Left ventricle myocardium superior (tissue), 1 donor: ENCODE data around the gene PLCL2. TPM values are rescaled to one million over a fixed set of nuclear protein-coding genes. Genes with fewer than 3 reads are reported as not detected.
"Not testable (repeated sequence)": the region's sequence is repeated elsewhere in the genome, so short reads cannot be mapped to it uniquely, and the experiment has no call there.

Experiments
- ATAC-seq: fragments of 200-7000 bp; cut with Tn5 transposase; one replicate; pipeline ENCODE4 v1.9.1; 2020; ENCODE audit warnings: mild to moderate bottlenecking, moderate library complexity
- DNase-seq: peaks from one replicate; pipeline ENCODE4 v3.0.0-alpha.2; 2020
- intact Hi-C: fragments of 100-400 bp; cut with micrococcal nuclease; formaldehyde crosslinking; loops from one replicate; pipeline ENCODE4 v1.11.0; 2022
- total RNA-seq: library from RNA; stranded (reverse); fragmentation: NEBNext Ultra II Directional; extraction: Animal tissue kit (Norgen Biotek cat#: 25700); gene quantifications from one replicate; pipeline ENCODE4 v1.2.1, GENCODE V29; 2021
- donor health status: DM: no; HTN: yes; CAD: no; lungs with severe emphysema.

PLCL2 gene
- total RNA-seq, 1 donor from 2014 or later, result 76.9 TPM

- intact Hi-C loops, result no loop called here
- ATAC-seq, result peak; percentile 65
- no peak for DNase-seq
Measured at GRCh38 chr3:16940769-16941700, 56.3 kb downstream of the PLCL2 start.

- no peak for ATAC-seq
- no peak for DNase-seq
- intact Hi-C loops, result no loop called here
Measured at GRCh38 chr3:16942955-16943354, 58.2 kb downstream of the PLCL2 start.

GRCh38 chr3:16943857-16944256 is 59.1 kb downstream of the PLCL2 start:
- intact Hi-C loops, result no loop called here
- ATAC-seq, result no peak
- DNase-seq, result no peak

- no peak for ATAC-seq
Measured at GRCh38 chr3:16944356-16944755, 59.6 kb downstream of the PLCL2 start.

GRCh38 chr3:16945330-16945729 is 60.6 kb downstream of the PLCL2 start:
- no peak for DNase-seq
- ATAC-seq, result no peak
- intact Hi-C loops, result no loop called here

More at GRCh38 chr3:16944356-16944755, 59.6 kb downstream of the PLCL2 start:
- intact Hi-C loops, result no loop called here
- DNase-seq, result no peak

- no peak for ATAC-seq
- intact Hi-C loops, result no loop called here
- no peak for DNase-seq
Measured at GRCh38 chr3:16950282-16950681, 65.5 kb downstream of the PLCL2 start.

- DNase-seq (no peak), ATAC-seq (no peak)
- intact Hi-C loops, result no loop called here
Measured at GRCh38 chr3:16950845-16951244, 66.1 kb downstream of the PLCL2 start.

- intact Hi-C loops, DNase-seq, ATAC-seq: not testable (repeated sequence)
Measured at GRCh38 chr3:16957852-16958251, 73.1 kb downstream of the PLCL2 start.

GRCh38 chr3:16960125-16960524 is 75.4 kb downstream of the PLCL2 start:
- ATAC-seq, result peak; percentile 14
- DNase-seq, result no peak
- intact Hi-C loops, result no loop called here

GRCh38 chr3:16961621-16962205 is 77.0 kb downstream of the PLCL2 start:
- intact Hi-C loops, result no loop called here
- ATAC-seq, result no peak
- no peak for DNase-seq

GRCh38 chr3:16975083-16975482 is 90.3 kb downstream of the PLCL2 start:
- DNase-seq (no peak), ATAC-seq (no peak)
- intact Hi-C loops, result no loop called here

- DNase-seq, result no peak
- intact Hi-C loops, result no loop called here
- peak; percentile 38 for ATAC-seq
Measured at GRCh38 chr3:16978234-16978920, 93.6 kb downstream of the PLCL2 start.

GRCh38 chr3:16978921-16979271 is 94.1 kb downstream of the PLCL2 start:
- intact Hi-C loops, result no loop called here
- ATAC-seq, result no peak
- no peak for DNase-seq

- ATAC-seq, intact Hi-C loops, DNase-seq: not testable (repeated sequence)
Measured at GRCh38 chr3:16979769-16980515, 95.2 kb downstream of the PLCL2 start.

- intact Hi-C loops, ATAC-seq: not testable (repeated sequence)
Measured at GRCh38 chr3:16980526-16980925, 95.8 kb downstream of the PLCL2 start.

GRCh38 chr3:16982460-16982859 is 97.7 kb downstream of the PLCL2 start:
- ATAC-seq, result no peak
- no peak for DNase-seq
- intact Hi-C loops, result no loop called here

More at GRCh38 chr3:16980526-16980925, 95.8 kb downstream of the PLCL2 start:
- DNase-seq, result not testable (repeated sequence)

GRCh38 chr3:16985608-16986007 is 100.9 kb downstream of the PLCL2 start:
- DNase-seq (no peak), ATAC-seq (peak; percentile 10)
- intact Hi-C loops, result no loop called here

- intact Hi-C loops, result no loop called here
- DNase-seq (no peak), ATAC-seq (no peak)
Measured at GRCh38 chr3:16987141-16987540, 102.4 kb downstream of the PLCL2 start.

GRCh38 chr3:16990163-16990562 is 105.4 kb downstream of the PLCL2 start:
- intact Hi-C loops, result no loop called here
- DNase-seq, result no peak
- ATAC-seq, result no peak
